Large intestine (tissue), 3 donors: ENCODE measurements around the gene ANKAR. TPM values are rescaled to one million over a fixed set of nuclear protein-coding genes. Genes with fewer than 3 reads are reported as not detected.
"Not testable (repeated sequence)": the region's sequence is repeated elsewhere in the genome, so short reads cannot be mapped to it uniquely, and the experiment has no call there.

Source experiments
- DNase-seq, 2 donors: peaks; one replicate each; pipeline versions ENCODE4 v3.0.0 to v3.0.0-alpha.2; 2013
- H3K27ac ChIP-seq: one replicate; pipeline ENCODE4 v1.5.1; 2013; ENCODE audit warnings: low read length
- H3K27me3 ChIP-seq: 2 replicates; pipeline ENCODE4 v1.6.1; 2013; ENCODE audit warnings: low read length; ENCODE audit not compliant: control insufficient read depth, insufficient read depth
- H3K36me3 ChIP-seq: 2 replicates; pipeline ENCODE4 v1.6.1; 2013; ENCODE audit warnings: low read length; ENCODE audit not compliant: control insufficient read depth, insufficient read depth
- H3K4me1 ChIP-seq: one replicate; pipeline ENCODE4 v1.6.1; 2013; ENCODE audit warnings: low read length; ENCODE audit not compliant: control insufficient read depth, insufficient read depth
- H3K4me3 ChIP-seq: one replicate; pipeline ENCODE4 v1.5.1; 2013; ENCODE audit warnings: low read length
- H3K9me3 ChIP-seq: one replicate; pipeline ENCODE4 v1.6.1; 2013; ENCODE audit warnings: mild to moderate bottlenecking, low read depth, low read length, moderate library complexity; ENCODE audit not compliant: control insufficient read depth
- WGBS: methylation state at CpG from one replicate; pipeline ENCODE4 v1.1.5; 2013; ENCODE audit warnings: low lambda C conversion rate; ENCODE audit not compliant: insufficient coverage; 5-methylcytosine and 5-hydroxymethylcytosine counted together
- polyA plus RNA-seq: library from polyadenylated mRNA; unstranded; fragments of 120-200 nt; gene quantifications from one replicate; pipeline ENCODE4 v1.2.1, GENCODE V29; 2013

ANKAR gene
- polyA plus RNA-seq, 1 donor: 7.7 TPM

DNA sequence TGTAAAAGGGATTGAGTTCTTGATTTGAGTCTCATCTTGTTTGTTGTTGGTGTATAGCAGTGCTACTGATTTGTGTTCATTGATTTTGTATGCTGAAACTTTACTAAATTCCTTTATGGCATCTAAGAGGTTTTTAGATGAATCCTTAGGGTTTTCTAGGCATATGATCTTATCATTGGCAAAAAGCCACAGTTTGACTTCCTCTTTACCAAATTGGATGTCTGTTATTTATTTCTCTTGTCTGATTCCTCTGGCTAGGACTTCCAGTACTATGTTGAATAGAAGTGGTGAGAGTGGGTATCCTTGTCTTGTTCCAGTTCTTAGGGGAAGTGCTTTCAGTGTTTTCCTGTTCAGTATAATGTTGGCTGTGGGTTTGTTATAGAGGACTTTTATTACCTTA, 4.8 kb downstream of the ANKAR start:
- H3K4me3 ChIP-seq: no peak overlapping the region
- peaks cover 7% of the 10 kb centered on the region for H3K9me3 ChIP-seq
- no peak for DNase-seq
- no peak overlapping the region for H3K27ac ChIP-seq
- no peaks in the 10 kb centered on the region for H3K27me3 ChIP-seq
- no peaks in the 10 kb centered on the region for H3K4me1 ChIP-seq
- no peaks in the 10 kb centered on the region for H3K36me3 ChIP-seq

DNA sequence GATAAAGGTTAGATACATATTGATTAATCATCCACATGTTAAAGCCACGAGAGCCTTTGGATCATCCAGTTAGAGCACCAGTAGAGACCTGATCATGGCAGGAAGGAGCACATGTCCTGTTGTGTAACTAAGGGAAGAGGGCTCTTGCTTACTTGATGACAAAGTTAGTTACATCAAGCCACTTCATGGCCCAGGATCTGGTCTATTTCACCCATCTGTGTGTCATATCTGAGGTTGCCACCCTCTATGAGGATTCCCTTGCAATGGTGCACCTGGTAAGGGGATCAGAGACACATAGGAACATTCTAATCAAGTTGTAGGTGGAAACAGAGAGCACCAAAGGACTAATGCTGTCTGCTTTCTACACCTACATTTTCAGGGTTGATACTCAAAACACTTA, 6.7 kb downstream of the ANKAR start:
- H3K4me3 ChIP-seq: no peak overlapping the region
- peaks cover 7% of the 10 kb centered on the region for H3K9me3 ChIP-seq
- no peaks in the 10 kb centered on the region for H3K36me3 ChIP-seq
- H3K27ac ChIP-seq: no peak overlapping the region
- DNase-seq: no peak
- no peaks in the 10 kb centered on the region for H3K27me3 ChIP-seq
- no CpG with 5 or more reads among the region's 1 CpG for WGBS
- no peaks in the 10 kb centered on the region for H3K4me1 ChIP-seq

DNA sequence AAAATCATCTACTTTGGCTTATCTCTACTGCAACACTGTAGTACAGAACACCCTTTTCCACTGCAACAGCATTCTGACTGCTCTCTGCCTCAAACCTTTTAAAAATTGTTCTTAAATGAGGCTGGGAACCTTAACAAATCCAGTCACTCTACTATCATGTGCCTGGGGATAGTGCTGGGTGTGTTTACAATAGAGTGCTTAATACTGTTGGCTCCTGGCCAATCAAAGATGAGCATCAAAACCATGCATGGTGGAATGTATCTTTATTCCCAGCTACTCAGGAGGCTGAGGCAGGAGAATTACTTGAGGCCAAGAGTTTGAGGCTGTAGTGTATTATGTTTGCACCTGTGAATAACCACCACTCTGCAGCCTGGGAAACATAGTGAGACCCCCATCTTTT, 7.4 kb downstream of the ANKAR start:
- peaks cover 7% of the 10 kb centered on the region for H3K9me3 ChIP-seq
- no peak overlapping the region for H3K27ac ChIP-seq
- no peaks in the 10 kb centered on the region for H3K4me1 ChIP-seq
- no peaks in the 10 kb centered on the region for H3K27me3 ChIP-seq
- no peak for DNase-seq
- no peaks in the 10 kb centered on the region for H3K36me3 ChIP-seq
- no peak overlapping the region for H3K4me3 ChIP-seq

DNA sequence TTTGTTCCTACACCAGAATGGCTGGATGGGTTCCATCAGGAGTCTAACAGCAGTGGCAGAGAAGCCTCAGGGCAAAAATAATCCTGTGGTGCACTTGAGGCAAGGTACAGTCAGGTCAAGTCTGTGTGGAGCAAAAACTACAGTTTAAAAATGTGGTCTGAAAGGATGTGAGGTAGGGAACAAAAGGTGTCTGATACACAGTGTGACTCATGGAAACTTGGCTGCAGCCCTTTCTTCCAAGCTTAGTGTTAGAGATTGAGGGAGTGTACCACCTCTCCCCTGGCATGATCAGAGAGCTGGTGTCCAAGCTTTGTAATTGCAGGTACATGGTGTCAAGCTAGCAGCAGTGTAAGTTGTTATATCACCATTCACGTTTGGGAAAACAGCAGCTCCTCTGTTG, 8.9 kb downstream of the ANKAR start:
- Histone ChIP-seq H3K4me1 (no peaks in the 10 kb centered on the region), H3K27me3 (no peaks in the 10 kb centered on the region), H3K36me3 (no peaks in the 10 kb centered on the region), H3K9me3 (peaks cover 4% of the 10 kb centered on the region), H3K4me3 (no peak overlapping the region), H3K27ac (no peak overlapping the region)
- DNase-seq: no peak
- no CpG with 5 or more reads among the region's 1 CpG for WGBS

DNA sequence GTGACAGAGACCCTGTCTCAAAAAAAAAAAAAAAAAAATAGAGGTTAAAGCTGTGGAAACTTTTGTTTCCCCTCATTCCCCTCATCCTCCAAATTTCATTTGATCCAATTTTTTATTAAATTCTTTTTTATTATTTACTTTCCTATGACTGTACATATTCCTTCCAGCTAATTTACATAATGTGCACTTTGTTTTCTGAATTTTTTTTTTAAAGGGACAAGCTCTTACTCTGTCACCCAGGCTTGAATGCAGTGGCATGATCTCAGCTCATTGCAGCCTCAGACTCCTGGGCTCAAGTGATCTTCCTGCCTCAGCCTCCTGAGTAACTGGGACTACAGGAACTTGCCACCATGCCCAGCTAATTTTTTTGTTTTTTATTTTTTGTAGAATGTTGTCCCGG, 10.3 kb downstream of the ANKAR start:
- Histone ChIP-seq H3K9me3 (no peaks in the 10 kb centered on the region), H3K4me1 (no peaks in the 10 kb centered on the region), H3K27ac (no peak overlapping the region), H3K27me3 (no peaks in the 10 kb centered on the region), H3K36me3 (no peaks in the 10 kb centered on the region), H3K4me3 (no peak overlapping the region)
- WGBS: 89% methylated on average over 1 of the region's 1 CpG
- DNase-seq: no peak

DNA sequence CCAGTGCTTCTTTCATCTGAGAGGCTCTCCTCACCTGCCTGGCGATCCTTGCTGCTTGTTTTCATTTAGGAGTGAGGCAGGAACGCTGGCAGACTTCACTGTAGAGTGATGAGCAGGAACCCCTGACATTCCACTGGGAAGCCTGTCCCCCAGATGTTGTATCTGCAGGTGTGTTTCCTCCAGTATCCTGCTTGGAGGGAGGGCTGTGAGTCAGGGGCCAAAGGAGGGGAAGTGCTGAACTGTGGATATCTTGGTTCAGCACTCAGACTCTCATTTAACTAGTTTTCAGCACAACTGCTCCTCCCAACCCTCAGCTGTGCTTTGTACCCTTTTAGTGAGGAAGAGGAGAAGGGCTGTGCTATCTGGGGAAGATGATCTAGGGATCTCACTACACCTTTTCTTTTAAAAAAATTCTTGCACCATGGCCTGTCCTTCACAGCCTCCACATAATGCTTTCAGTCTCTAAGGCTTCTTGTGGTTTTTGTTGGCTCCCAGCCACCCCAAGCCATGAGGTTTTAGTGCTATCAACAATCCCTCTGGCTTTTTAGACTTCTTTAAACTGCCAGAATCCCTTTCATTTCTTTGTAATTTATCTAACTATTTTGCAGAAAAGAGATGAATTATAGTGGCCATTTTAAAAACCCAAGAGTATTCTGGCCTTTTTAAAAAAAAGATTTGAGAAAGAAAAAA, 11.2 kb downstream of the ANKAR start:
- DNase-seq: no peak
- Histone ChIP-seq H3K9me3 (no peaks in the 10 kb centered on the region), H3K27me3 (no peaks in the 10 kb centered on the region), H3K4me1 (no peaks in the 10 kb centered on the region), H3K36me3 (no peaks in the 10 kb centered on the region), H3K4me3 (no peak overlapping the region), H3K27ac (no peak overlapping the region)
- no CpG with 5 or more reads among the region's 2 CpGs for WGBS

DNA sequence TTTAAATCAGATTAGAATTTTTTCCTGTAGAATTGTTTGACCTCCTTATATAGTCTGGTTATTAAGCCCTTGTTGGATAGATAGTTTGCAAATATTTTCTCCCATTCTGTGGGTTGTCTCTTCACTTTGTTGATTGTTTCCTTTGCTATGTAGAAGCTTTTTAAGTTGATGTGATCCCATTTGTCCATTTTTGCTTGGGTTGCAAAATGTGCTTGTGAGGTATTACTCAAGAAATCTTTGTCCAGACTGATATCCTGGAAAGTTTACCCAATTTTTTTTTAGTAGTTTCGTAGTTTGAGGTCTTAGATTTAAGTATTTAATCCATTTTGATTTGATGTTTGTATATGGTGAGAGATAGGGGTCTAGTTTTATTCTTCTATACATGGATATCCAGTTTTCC, 13.3 kb downstream of the ANKAR start:
- H3K27me3 ChIP-seq, H3K4me3 ChIP-seq, H3K4me1 ChIP-seq, H3K36me3 ChIP-seq, H3K27ac ChIP-seq, H3K9me3 ChIP-seq, DNase-seq: not testable (repeated sequence)
- no CpG with 5 or more reads among the region's 1 CpG for WGBS

DNA sequence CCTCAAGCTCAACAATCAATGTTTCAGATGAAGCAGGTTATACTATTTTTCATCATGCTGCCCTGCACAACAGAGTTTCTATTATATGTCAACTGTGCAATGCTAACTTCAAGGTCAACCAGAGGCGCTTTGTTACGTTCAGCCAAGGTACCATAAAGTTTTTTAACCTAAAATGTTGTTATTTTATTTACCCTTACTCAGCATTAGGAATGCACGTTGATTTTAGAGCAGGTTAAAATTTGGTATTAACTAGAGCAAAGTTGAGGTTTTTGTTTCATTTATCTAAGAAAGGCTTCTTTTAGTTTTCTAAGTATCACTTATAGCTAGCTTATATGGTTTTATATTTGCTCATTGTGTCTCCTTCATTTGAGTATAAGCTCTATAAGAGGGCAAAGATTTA, 21.8 kb downstream of the ANKAR start:
- Histone ChIP-seq H3K9me3 (no peaks in the 10 kb centered on the region), H3K4me1 (no peaks in the 10 kb centered on the region), H3K36me3 (no peaks in the 10 kb centered on the region), H3K4me3 (no peak overlapping the region), H3K27me3 (no peaks in the 10 kb centered on the region), H3K27ac (no peak overlapping the region)
- no peak for DNase-seq
- WGBS: 93% methylated on average over 2 of the region's 3 CpGs

DNA sequence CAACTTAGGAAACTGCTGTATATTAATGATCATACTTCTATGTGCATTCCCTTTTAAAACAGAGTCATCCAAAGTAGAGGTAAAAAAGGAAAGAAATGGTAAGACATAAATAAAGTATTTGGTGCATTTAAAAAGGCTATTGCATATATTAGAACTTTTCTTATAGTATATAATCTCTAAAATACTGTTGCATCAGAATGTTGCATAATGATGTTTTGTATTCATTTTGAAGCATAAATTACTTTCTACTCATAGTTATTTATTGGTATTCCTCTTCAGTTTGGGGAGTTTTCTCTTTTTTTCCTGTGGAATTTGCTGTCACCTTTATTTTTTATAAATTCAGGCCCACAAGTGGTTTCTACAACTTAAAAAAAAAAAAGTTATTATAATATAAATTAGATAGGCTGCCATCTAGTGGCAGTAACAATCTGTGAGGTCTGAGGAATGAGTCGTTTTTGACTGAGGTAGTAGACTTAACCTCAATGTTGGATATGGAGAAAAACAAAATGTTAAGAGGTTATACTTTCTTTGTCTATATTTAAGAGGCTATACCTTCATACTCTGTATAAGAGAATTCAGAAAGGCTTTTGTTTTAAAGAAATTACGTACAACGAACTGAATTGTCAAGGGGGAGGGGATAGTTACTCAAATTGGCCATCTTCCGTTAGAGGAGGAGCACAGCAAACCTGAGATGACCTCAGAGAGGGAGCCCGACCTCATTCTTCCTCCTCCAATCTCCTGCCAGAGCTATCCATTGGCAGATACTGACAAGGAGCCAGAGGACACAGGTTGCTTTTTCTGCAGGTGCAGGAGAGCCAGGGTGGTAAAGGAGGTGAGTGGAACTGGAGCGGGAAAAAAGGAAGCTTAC, 23.8 kb downstream of the ANKAR start:
- Histone ChIP-seq H3K9me3 (no peaks in the 10 kb centered on the region), H3K27ac (no peak overlapping the region), H3K36me3 (no peaks in the 10 kb centered on the region), H3K27me3 (no peaks in the 10 kb centered on the region), H3K4me1 (no peaks in the 10 kb centered on the region), H3K4me3 (no peak overlapping the region)
- DNase-seq: peak in 1 of 2 donors; percentile 9
- WGBS: no CpG with 5 or more reads among the region's 6 CpGs

DNA sequence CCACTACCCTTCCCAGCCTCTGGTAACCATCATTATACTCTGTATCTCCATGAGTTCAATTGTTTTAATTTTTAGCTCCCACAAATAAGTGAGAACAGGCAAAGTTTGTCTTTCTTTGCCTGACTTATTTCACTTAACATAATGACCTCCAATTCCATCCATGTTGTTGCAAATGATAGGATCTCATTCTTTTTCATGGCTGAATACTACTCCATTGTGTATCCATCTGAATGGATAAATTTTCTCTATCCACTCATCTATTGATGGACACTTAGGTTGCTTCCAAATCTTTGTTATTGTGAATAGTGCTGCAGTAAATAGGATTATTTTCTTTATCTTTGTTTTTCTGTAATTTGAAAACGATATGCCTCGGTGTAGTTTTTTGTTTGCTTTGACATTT, 26.2 kb downstream of the ANKAR start:
- no peak for DNase-seq
- Histone ChIP-seq H3K9me3 (no peaks in the 10 kb centered on the region), H3K27ac (no peak overlapping the region), H3K4me3 (no peak overlapping the region), H3K4me1 (no peaks in the 10 kb centered on the region), H3K27me3 (no peaks in the 10 kb centered on the region), H3K36me3 (no peaks in the 10 kb centered on the region)
- 54% methylated on average over 2 of the region's 2 CpGs for WGBS

DNA sequence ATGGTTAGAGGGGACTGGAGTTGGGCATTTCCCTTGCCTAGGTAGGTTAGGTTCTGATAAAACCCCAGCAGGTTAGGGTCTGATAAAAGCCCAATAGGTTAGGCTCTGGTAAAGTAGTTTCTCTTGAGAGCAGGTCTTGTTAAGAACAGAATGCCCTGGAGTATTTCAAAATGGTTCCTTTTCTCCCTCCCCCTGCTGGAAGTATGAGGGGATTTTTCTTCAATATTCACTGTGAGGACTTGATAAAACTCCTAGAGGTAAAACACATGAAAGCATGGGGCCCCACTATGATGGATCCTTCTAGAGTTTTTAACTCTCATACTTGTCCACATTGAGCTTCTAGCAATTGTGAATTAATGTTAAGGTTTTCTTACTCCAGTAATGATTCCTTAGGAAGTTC, 27.6 kb downstream of the ANKAR start:
- H3K27ac ChIP-seq: no peak overlapping the region

More for the DNA sequence above, 27.6 kb downstream of the ANKAR start:
- Histone ChIP-seq H3K9me3 (no peaks in the 10 kb centered on the region), H3K36me3 (no peaks in the 10 kb centered on the region), H3K4me3 (no peak overlapping the region), H3K27me3 (no peaks in the 10 kb centered on the region), H3K4me1 (no peaks in the 10 kb centered on the region)
- DNase-seq: no peak
